ENCODE measurements around the gene ZBED4. TPM values are rescaled to one million over a fixed set of nuclear protein-coding genes. Genes with fewer than 3 reads are reported as not detected.

ZBED4 gene
- total and polyA plus RNA-seq, 12 donors = 2.6 to 5.9 (median 4.2) TPM

GRCh38 chr22:49833340-49834007, 20.2 kb upstream of the ZBED4 start:
- peaks cover 0 to 22% (median 0%) of the 10 kb centered on the region in 7 donors for H3K27me3 ChIP-seq
- no peaks in the 10 kb centered on the region for H3K36me3 ChIP-seq
- peaks cover 0 to 2% (median 0%) of the 10 kb centered on the region in 9 donors for H3K4me1 ChIP-seq
- WGBS, 2 donors = 91 to 92% methylated on average over 11 of the region's 11 CpGs
- H3K9me3 ChIP-seq = peaks cover 0 to 7% (median 0%) of the 10 kb centered on the region in 11 donors
- H3K27ac ChIP-seq = no peak overlapping the region
- no peak for TF ChIP-seq CTCF (IDR thresholded peaks at IDR 0.05)
- no peak overlapping the region for H3K4me3 ChIP-seq
- intact Hi-C loops (cut with DNase I) = no loop called here
- DNase-seq (no peak), ATAC-seq (no peak)

DNA sequence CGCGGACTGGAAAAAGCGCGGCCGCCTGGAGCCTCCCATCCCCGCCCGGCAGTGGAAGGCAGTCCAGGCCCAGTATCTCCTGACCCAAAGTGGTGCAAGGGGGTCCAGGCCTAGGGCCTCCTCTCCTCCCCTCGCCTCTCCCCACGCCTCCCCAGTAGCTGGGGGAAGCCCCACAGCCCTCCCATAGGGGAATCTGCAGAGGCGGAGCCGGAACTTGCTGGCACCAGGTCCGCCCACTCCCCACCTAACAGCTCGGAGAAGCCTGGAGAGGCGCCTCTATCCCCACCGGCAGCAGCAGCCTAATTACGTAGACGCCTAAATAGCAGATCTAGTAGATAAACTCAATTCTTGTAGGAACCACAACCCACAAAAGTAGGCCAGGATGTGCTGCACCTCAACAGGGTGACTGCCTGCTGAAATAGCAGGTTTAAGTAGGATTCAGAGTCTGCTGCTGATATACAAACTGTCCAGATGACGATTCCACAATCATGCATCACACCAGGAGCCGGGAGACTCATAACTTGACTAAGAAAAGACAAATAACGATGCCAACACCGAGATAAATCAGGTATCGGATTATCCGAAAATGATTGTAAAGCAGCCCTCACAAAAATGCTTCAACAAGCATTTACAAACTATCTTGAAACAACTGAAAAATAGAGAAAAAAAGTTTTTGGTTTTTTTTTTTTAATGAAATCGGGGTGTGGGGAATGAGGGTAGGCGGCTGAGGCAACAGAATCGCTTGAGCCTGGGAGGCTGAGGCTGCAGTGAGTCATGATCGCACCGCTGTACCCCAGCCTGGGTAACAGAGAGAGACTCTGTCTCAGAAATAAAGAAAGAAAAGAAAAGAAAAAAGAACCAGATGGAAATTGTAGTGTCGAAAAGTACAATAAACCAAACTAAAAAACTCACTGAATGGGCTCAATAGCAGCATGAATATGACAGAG, 14.6 kb upstream of the ZBED4 start:
- peaks cover 0 to 6% (median 0%) of the 10 kb centered on the region in 9 donors for H3K4me1 ChIP-seq
- DNase-seq = no peak
- H3K27ac ChIP-seq = peak overlapping the region in 1 of 10 donors; percentile 73
- no peaks in the 10 kb centered on the region for H3K36me3 ChIP-seq
- peak overlapping the region in 1 of 10 donors; percentile 44 for H3K4me3 ChIP-seq
- intact Hi-C loops (cut with DNase I) = no loop called here
- peaks cover 0 to 26% (median 0%) of the 10 kb centered on the region in 7 donors for H3K27me3 ChIP-seq
- no peaks in the 10 kb centered on the region for H3K9me3 ChIP-seq
- peak in 3 of 8 donors; percentile 33 to 39 (median 38) for ATAC-seq
- 69 to 71% methylated on average over 29 of the region's 29 CpGs for WGBS, 2 donors
- no peak for TF ChIP-seq CTCF (IDR thresholded peaks at IDR 0.05)

GRCh38 chr22:49845241-49845640, 8.4 kb upstream of the ZBED4 start:
- no peak for ATAC-seq
- TF ChIP-seq CTCF (IDR thresholded peaks at IDR 0.05) = no peak
- Histone ChIP-seq H3K36me3 (no peaks in the 10 kb centered on the region), H3K4me1 (peaks cover 6 to 23% (median 19%) of the 10 kb centered on the region in 9 donors), H3K9me3 (no peaks in the 10 kb centered on the region), H3K27ac (no peak overlapping the region), H3K27me3 (peaks cover 24 to 39% (median 34%) of the 10 kb centered on the region in 7 donors), H3K4me3 (no peak overlapping the region)
- 82 to 83% methylated on average over 16 of the region's 16 CpGs for WGBS, 2 donors
- no peak for DNase-seq
- intact Hi-C loops (cut with DNase I) = no loop called here

DNA sequence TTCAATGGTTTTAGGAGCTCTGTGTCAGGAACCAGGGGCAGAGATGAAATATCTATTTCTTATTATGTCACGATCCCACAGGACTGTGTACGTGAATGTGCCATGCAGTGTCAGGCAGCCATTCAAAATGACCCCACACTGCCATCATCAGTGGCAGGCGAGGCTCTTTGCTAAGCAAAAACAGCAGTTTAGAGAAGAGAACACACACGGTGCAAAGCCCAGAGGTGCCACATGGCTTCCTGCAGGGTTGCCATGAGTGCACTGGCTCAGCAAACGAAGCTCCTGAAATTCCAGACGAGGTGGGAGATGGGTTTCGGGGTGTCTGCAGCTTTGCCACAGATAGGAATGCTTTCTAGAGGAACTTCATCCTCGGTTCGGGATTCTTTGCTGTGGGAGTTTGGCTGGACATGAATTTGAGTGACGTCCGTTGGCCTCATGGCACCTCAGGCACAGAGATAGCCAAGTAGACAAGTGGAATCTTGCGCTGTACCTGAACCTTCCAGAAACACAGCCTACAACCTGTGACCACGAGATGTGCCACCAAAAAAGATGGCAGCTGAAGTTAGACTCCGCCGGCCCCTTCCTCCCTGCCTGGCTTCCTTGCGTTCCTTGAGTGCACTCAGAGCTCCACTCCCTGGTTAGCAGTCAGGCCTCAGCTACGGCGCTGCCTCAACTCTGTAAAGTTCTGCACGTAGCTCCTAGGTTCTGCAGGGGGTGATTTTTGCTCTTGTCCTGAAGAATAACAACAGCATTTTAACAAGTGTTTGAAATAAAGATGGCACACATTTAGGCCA, 7.8 kb upstream of the ZBED4 start:
- no peak for TF ChIP-seq CTCF (IDR thresholded peaks at IDR 0.05)
- DNase-seq (no peak), ATAC-seq (no peak)
- Histone ChIP-seq H3K36me3 (no peaks in the 10 kb centered on the region), H3K4me3 (no peak overlapping the region), H3K27ac (no peak overlapping the region), H3K4me1 (peaks cover 6 to 23% (median 19%) of the 10 kb centered on the region in 9 donors), H3K27me3 (peaks cover 27 to 45% (median 40%) of the 10 kb centered on the region in 7 donors), H3K9me3 (no peaks in the 10 kb centered on the region)
- intact Hi-C loops (cut with DNase I) = no loop called here
- WGBS, 2 donors = 78 to 79% methylated on average over 19 of the region's 19 CpGs
